Hypothalamus (tissue), 51 donors: Measurements from ENCODE around the gene LPO.
A peak's percentile ranks its signal among the peaks of the same experiment; 100 is the strongest.

Experiments used
- DNase-seq, 51 donors: peaks; one replicate each; lab custom pipeline; 2025; lab: John Stamatoyannopoulos, UW

Gene LPO

GRCh38 chr17:58314706-58315015, 76.3 kb downstream of the LPO start:
- no peak for DNase-seq

GRCh38 chr17:58315281-58315711, 76.9 kb downstream of the LPO start:
- DNase-seq, result no peak

GRCh38 chr17:58315750-58316149, 77.4 kb downstream of the LPO start:
- DNase-seq, result no peak

GRCh38 chr17:58316260-58316960, 78.0 kb downstream of the LPO start:
- no peak for DNase-seq

- DNase-seq, result peak in 2 of 51 donors; percentile 13 to 48
Measured at GRCh38 chr17:58317421-58318064, 79.2 kb downstream of the LPO start.

- DNase-seq, result no peak
Measured at GRCh38 chr17:58318065-58318481, 79.7 kb downstream of the LPO start.
